ENCODE measurements around the gene LAMTOR4. TPM values are rescaled to one million over a fixed set of nuclear protein-coding genes. Genes with fewer than 3 reads are reported as not detected.
"Not testable (repeated sequence)": the region's sequence is repeated elsewhere in the genome, so short reads cannot be mapped to it uniquely, and the experiment has no call there.

Gene LAMTOR4
- total RNA-seq, 1 donor from 2014 or later, result 62.7 TPM

- Histone ChIP-seq H3K27ac (ENCODE audit: low read depth, low read length) (no peak overlapping the region), H3K4me2 (ENCODE audit: low read length) (no peak overlapping the region), H3K9ac (ENCODE audit: low read length) (no peak overlapping the region), H3K79me2 (ENCODE audit: insufficient read depth, low read length) (no peaks in the 10 kb centered on the region), H3K4me3 (ENCODE audit: insufficient read depth, low read depth, low read length) (no peak overlapping the region), H3K27me3 (ENCODE audit: insufficient read depth, low read length) (peaks cover 2% of the 10 kb centered on the region), H3K9me3 (ENCODE audit: insufficient read depth, low read depth, low read length) (no peaks in the 10 kb centered on the region), H3K36me3 (ENCODE audit: insufficient read depth, low read length) (no peaks in the 10 kb centered on the region), H2AFZ (ENCODE audit: low read depth, low read length) (no peak overlapping the region), H3K4me1 (ENCODE audit: insufficient read depth, low read length) (no peaks in the 10 kb centered on the region), H4K20me1 (ENCODE audit: insufficient read depth, low read length) (no peaks in the 10 kb centered on the region)
- H3K4me3 Mint-ChIP-seq (ENCODE audit: unreplicated experiment), result no peak overlapping the region
- DNase-seq (ENCODE audit: low read depth), result no peak
- H3K36me3 Mint-ChIP-seq (ENCODE audit: low read depth, unreplicated experiment), result no peaks in the 10 kb centered on the region
- H3K27me3 Mint-ChIP-seq (ENCODE audit: low read depth, unreplicated experiment), result peaks cover 9% of the 10 kb centered on the region
- peaks cover 2% of the 10 kb centered on the region for H3K4me1 Mint-ChIP-seq (ENCODE audit: low read depth, unreplicated experiment)
- H3K27ac Mint-ChIP-seq (ENCODE audit: unreplicated experiment), result no peak overlapping the region
- H3K9me3 Mint-ChIP-seq (ENCODE audit: unreplicated experiment), result no peaks in the 10 kb centered on the region
- FAIRE-seq, result no peak
- TF ChIP-seq, protein P1, sequence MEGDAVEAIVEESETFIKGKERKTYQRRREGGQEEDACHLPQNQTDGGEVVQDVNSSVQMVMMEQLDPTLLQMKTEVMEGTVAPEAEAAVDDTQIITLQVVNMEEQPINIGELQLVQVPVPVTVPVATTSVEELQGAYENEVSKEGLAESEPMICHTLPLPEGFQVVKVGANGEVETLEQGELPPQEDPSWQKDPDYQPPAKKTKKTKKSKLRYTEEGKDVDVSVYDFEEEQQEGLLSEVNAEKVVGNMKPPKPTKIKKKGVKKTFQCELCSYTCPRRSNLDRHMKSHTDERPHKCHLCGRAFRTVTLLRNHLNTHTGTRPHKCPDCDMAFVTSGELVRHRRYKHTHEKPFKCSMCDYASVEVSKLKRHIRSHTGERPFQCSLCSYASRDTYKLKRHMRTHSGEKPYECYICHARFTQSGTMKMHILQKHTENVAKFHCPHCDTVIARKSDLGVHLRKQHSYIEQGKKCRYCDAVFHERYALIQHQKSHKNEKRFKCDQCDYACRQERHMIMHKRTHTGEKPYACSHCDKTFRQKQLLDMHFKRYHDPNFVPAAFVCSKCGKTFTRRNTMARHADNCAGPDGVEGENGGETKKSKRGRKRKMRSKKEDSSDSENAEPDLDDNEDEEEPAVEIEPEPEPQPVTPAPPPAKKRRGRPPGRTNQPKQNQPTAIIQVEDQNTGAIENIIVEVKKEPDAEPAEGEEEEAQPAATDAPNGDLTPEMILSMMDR (IDR thresholded peaks at IDR 0.05; ENCODE audit: insufficient read depth, low read depth, low read length), result no peak
- TF ChIP-seq EZH2 (IDR thresholded peaks at IDR 0.05; ENCODE audit: insufficient read depth, low read length), result no peak
These were observed 10.6 kb upstream of the LAMTOR4 start for GRCh38 chr7:100137851-100138760.

DNA sequence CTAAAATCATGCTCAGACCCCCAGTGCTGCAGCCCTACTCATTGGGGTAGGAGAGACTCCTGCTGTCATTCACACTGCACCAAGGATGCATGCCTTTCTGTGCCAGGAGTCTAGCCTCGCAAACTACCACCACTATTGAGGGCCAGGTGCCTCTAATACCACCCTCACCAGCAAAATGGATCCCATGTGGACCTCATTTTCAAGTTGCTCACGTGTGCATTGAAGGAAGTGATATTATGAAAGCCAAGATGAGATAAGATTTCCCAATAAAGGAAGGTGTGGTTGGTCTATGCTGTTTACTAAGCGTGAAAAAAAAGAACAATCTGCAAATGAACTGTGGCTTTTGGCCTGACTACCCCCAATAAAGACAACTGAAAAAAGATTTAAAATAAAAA, 7.2 kb upstream of the LAMTOR4 start:
- H3K4me3 Mint-ChIP-seq (ENCODE audit: unreplicated experiment), result no peak overlapping the region
- no peaks in the 10 kb centered on the region for H3K9me3 Mint-ChIP-seq (ENCODE audit: unreplicated experiment)
- Histone ChIP-seq H4K20me1 (ENCODE audit: insufficient read depth, low read length) (no peaks in the 10 kb centered on the region), H3K4me2 (ENCODE audit: low read length) (no peak overlapping the region), H3K4me1 (ENCODE audit: insufficient read depth, low read length) (no peaks in the 10 kb centered on the region), H3K9ac (ENCODE audit: low read length) (no peak overlapping the region), H2AFZ (ENCODE audit: low read depth, low read length) (no peak overlapping the region), H3K27me3 (ENCODE audit: insufficient read depth, low read length) (no peaks in the 10 kb centered on the region), H3K9me3 (ENCODE audit: insufficient read depth, low read depth, low read length) (no peaks in the 10 kb centered on the region), H3K79me2 (ENCODE audit: insufficient read depth, low read length) (no peaks in the 10 kb centered on the region), H3K27ac (ENCODE audit: low read depth, low read length) (no peak overlapping the region), H3K36me3 (ENCODE audit: insufficient read depth, low read length) (no peaks in the 10 kb centered on the region), H3K4me3 (ENCODE audit: insufficient read depth, low read depth, low read length) (no peak overlapping the region)
- peaks cover 2% of the 10 kb centered on the region for H3K27me3 Mint-ChIP-seq (ENCODE audit: low read depth, unreplicated experiment)
- FAIRE-seq, result no peak
- no peak overlapping the region for H3K27ac Mint-ChIP-seq (ENCODE audit: unreplicated experiment)
- H3K36me3 Mint-ChIP-seq (ENCODE audit: low read depth, unreplicated experiment), result no peaks in the 10 kb centered on the region
- H3K4me1 Mint-ChIP-seq (ENCODE audit: low read depth, unreplicated experiment), result peaks cover 2% of the 10 kb centered on the region
- TF ChIP-seq EZH2 (IDR thresholded peaks at IDR 0.05; ENCODE audit: insufficient read depth, low read length), result no peak
- TF ChIP-seq, protein P1 (IDR thresholded peaks at IDR 0.05; ENCODE audit: insufficient read depth, low read depth, low read length), result no peak
- no peak for DNase-seq (ENCODE audit: low read depth)

GRCh38 chr7:100142461-100142860, 6.3 kb upstream of the LAMTOR4 start:
- H3K27me3 Mint-ChIP-seq (ENCODE audit: low read depth, unreplicated experiment), result peaks cover 2% of the 10 kb centered on the region
- no peak overlapping the region for H3K4me3 Mint-ChIP-seq (ENCODE audit: unreplicated experiment)
- Histone ChIP-seq H3K9ac (ENCODE audit: low read length) (no peak overlapping the region), H3K4me2 (ENCODE audit: low read length) (no peak overlapping the region), H3K27ac (ENCODE audit: low read depth, low read length) (no peak overlapping the region), H3K36me3 (ENCODE audit: insufficient read depth, low read length) (no peaks in the 10 kb centered on the region), H3K27me3 (ENCODE audit: insufficient read depth, low read length) (no peaks in the 10 kb centered on the region), H3K4me3 (ENCODE audit: insufficient read depth, low read depth, low read length) (no peak overlapping the region), H3K79me2 (ENCODE audit: insufficient read depth, low read length) (no peaks in the 10 kb centered on the region), H2AFZ (ENCODE audit: low read depth, low read length) (no peak overlapping the region), H3K9me3 (ENCODE audit: insufficient read depth, low read depth, low read length) (no peaks in the 10 kb centered on the region), H4K20me1 (ENCODE audit: insufficient read depth, low read length) (no peaks in the 10 kb centered on the region), H3K4me1 (ENCODE audit: insufficient read depth, low read length) (no peaks in the 10 kb centered on the region)
- no peak for TF ChIP-seq EZH2 (IDR thresholded peaks at IDR 0.05; ENCODE audit: insufficient read depth, low read length)
- TF ChIP-seq, protein P1 (IDR thresholded peaks at IDR 0.05; ENCODE audit: insufficient read depth, low read depth, low read length), result no peak
- H3K9me3 Mint-ChIP-seq (ENCODE audit: unreplicated experiment), result no peaks in the 10 kb centered on the region
- no peak for FAIRE-seq
- H3K4me1 Mint-ChIP-seq (ENCODE audit: low read depth, unreplicated experiment), result peaks cover 2% of the 10 kb centered on the region
- no peak overlapping the region for H3K27ac Mint-ChIP-seq (ENCODE audit: unreplicated experiment)
- DNase-seq (ENCODE audit: low read depth), result no peak
- H3K36me3 Mint-ChIP-seq (ENCODE audit: low read depth, unreplicated experiment), result no peaks in the 10 kb centered on the region

DNA sequence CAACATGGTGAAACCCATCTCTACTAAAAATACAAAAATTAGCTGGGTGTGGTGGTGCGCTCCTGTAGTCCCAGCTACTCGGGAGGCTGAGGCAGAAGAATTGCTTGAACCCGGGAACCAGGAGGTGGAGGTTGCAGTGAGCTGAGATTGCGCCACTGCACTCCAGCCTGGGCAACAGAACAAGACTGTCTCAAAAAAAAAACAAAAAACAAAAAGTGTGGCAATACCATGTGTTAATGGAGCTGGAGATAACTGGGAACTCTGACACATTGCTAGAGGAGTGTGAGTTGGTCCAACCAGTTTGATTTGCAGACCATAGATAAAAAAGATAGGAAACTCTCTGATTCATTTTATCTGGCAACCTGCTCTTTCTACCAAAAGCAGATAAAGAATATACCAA, 2.4 kb upstream of the LAMTOR4 start:
- not testable (repeated sequence) for H3K27me3 Mint-ChIP-seq (ENCODE audit: low read depth, unreplicated experiment); H3K27me3 ChIP-seq (ENCODE audit: insufficient read depth, low read length); H3K9ac ChIP-seq (ENCODE audit: low read length); H3K4me3 ChIP-seq (ENCODE audit: insufficient read depth, low read depth, low read length); H3K4me1 ChIP-seq (ENCODE audit: insufficient read depth, low read length); H2AFZ ChIP-seq (ENCODE audit: low read depth, low read length); H4K20me1 ChIP-seq (ENCODE audit: insufficient read depth, low read length); H3K4me3 Mint-ChIP-seq (ENCODE audit: unreplicated experiment); H3K36me3 Mint-ChIP-seq (ENCODE audit: low read depth, unreplicated experiment); H3K9me3 ChIP-seq (ENCODE audit: insufficient read depth, low read depth, low read length); FAIRE-seq; H3K27ac ChIP-seq (ENCODE audit: low read depth, low read length); H3K4me2 ChIP-seq (ENCODE audit: low read length); H3K36me3 ChIP-seq (ENCODE audit: insufficient read depth, low read length); H3K27ac Mint-ChIP-seq (ENCODE audit: unreplicated experiment); H3K9me3 Mint-ChIP-seq (ENCODE audit: unreplicated experiment); H3K4me1 Mint-ChIP-seq (ENCODE audit: low read depth, unreplicated experiment)
- peak; percentile 77 for DNase-seq (ENCODE audit: low read depth)
- peaks cover 17% of the 10 kb centered on the region for H3K79me2 ChIP-seq (ENCODE audit: insufficient read depth, low read length)
